Rectal smooth muscle tissue (tissue), 1 donor: ENCODE data around the gene ASF1A.

Experiments used
- H3K27ac ChIP-seq: one replicate; pipeline ENCODE4 v1.7.0; 2013; ENCODE audit warnings: low read depth, low read length, inconsistent platforms
- H3K27me3 ChIP-seq: one replicate; pipeline ENCODE4 v1.7.0; 2013; ENCODE audit warnings: low read length; ENCODE audit not compliant: control insufficient read depth, insufficient read depth
- H3K36me3 ChIP-seq: one replicate; pipeline ENCODE4 v1.7.0; 2013; ENCODE audit warnings: low read length; ENCODE audit not compliant: control insufficient read depth, insufficient read depth
- H3K4me1 ChIP-seq: one replicate; pipeline ENCODE4 v1.7.0; 2013; ENCODE audit warnings: low read length; ENCODE audit not compliant: control insufficient read depth, insufficient read depth
- H3K4me3 ChIP-seq: one replicate; pipeline ENCODE4 v1.7.0; 2013; ENCODE audit warnings: low read length
- H3K9ac ChIP-seq: one replicate; pipeline ENCODE4 v1.7.0; 2013; ENCODE audit warnings: low read length

Gene ASF1A

GRCh38 chr6:118869894-118870589, 23.9 kb upstream of the ASF1A start:
- no peaks in the 10 kb centered on the region for H3K27me3 ChIP-seq
- H3K36me3 ChIP-seq, result no peaks in the 10 kb centered on the region
- no peak overlapping the region for H3K4me3 ChIP-seq
- H3K4me1 ChIP-seq, result no peaks in the 10 kb centered on the region
- H3K9ac ChIP-seq, result no peak overlapping the region
- H3K27ac ChIP-seq, result no peak overlapping the region

GRCh38 chr6:118871331-118871730, 22.6 kb upstream of the ASF1A start:
- Histone ChIP-seq H3K36me3 (no peaks in the 10 kb centered on the region), H3K9ac (no peak overlapping the region), H3K27ac (no peak overlapping the region), H3K27me3 (no peaks in the 10 kb centered on the region), H3K4me1 (no peaks in the 10 kb centered on the region), H3K4me3 (no peak overlapping the region)

GRCh38 chr6:118872318-118872717, 21.6 kb upstream of the ASF1A start:
- Histone ChIP-seq H3K9ac (no peak overlapping the region), H3K4me1 (no peaks in the 10 kb centered on the region), H3K4me3 (no peak overlapping the region), H3K36me3 (no peaks in the 10 kb centered on the region), H3K27me3 (no peaks in the 10 kb centered on the region), H3K27ac (no peak overlapping the region)

- no peak overlapping the region for H3K4me3 ChIP-seq
- no peak overlapping the region for H3K27ac ChIP-seq
- H3K9ac ChIP-seq, result no peak overlapping the region
- no peaks in the 10 kb centered on the region for H3K27me3 ChIP-seq
- no peaks in the 10 kb centered on the region for H3K36me3 ChIP-seq
- no peaks in the 10 kb centered on the region for H3K4me1 ChIP-seq
Observed at GRCh38 chr6:118872726-118873125, 21.2 kb upstream of the ASF1A start.

GRCh38 chr6:118873239-118873638, 20.7 kb upstream of the ASF1A start:
- Histone ChIP-seq H3K27ac (no peak overlapping the region), H3K4me1 (no peaks in the 10 kb centered on the region), H3K4me3 (no peak overlapping the region), H3K36me3 (no peaks in the 10 kb centered on the region), H3K9ac (no peak overlapping the region), H3K27me3 (no peaks in the 10 kb centered on the region)

- Histone ChIP-seq H3K27me3 (no peaks in the 10 kb centered on the region), H3K36me3 (no peaks in the 10 kb centered on the region), H3K9ac (no peak overlapping the region), H3K4me3 (no peak overlapping the region), H3K4me1 (no peaks in the 10 kb centered on the region), H3K27ac (no peak overlapping the region)
Observed at GRCh38 chr6:118875672-118876071, 18.3 kb upstream of the ASF1A start.

GRCh38 chr6:118876198-118876597, 17.8 kb upstream of the ASF1A start:
- Histone ChIP-seq H3K36me3 (no peaks in the 10 kb centered on the region), H3K27ac (no peak overlapping the region), H3K9ac (no peak overlapping the region), H3K27me3 (no peaks in the 10 kb centered on the region), H3K4me3 (no peak overlapping the region), H3K4me1 (no peaks in the 10 kb centered on the region)

- no peak overlapping the region for H3K4me3 ChIP-seq
- no peaks in the 10 kb centered on the region for H3K27me3 ChIP-seq
- H3K9ac ChIP-seq, result no peak overlapping the region
- no peaks in the 10 kb centered on the region for H3K4me1 ChIP-seq
- H3K36me3 ChIP-seq, result no peaks in the 10 kb centered on the region
- H3K27ac ChIP-seq, result no peak overlapping the region
Observed at GRCh38 chr6:118876814-118877213, 17.1 kb upstream of the ASF1A start.

- Histone ChIP-seq H3K27ac (no peak overlapping the region), H3K4me1 (no peaks in the 10 kb centered on the region), H3K27me3 (no peaks in the 10 kb centered on the region), H3K4me3 (no peak overlapping the region), H3K9ac (no peak overlapping the region), H3K36me3 (no peaks in the 10 kb centered on the region)
Observed at GRCh38 chr6:118877806-118878205, 16.1 kb upstream of the ASF1A start.

- no peaks in the 10 kb centered on the region for H3K36me3 ChIP-seq
- no peak overlapping the region for H3K4me3 ChIP-seq
- no peak overlapping the region for H3K27ac ChIP-seq
- H3K9ac ChIP-seq, result no peak overlapping the region
- H3K4me1 ChIP-seq, result no peaks in the 10 kb centered on the region
- no peaks in the 10 kb centered on the region for H3K27me3 ChIP-seq
Observed at GRCh38 chr6:118881440-118882313, 12.3 kb upstream of the ASF1A start.

- no peaks in the 10 kb centered on the region for H3K36me3 ChIP-seq
- no peak overlapping the region for H3K27ac ChIP-seq
- no peaks in the 10 kb centered on the region for H3K27me3 ChIP-seq
- H3K4me1 ChIP-seq, result no peaks in the 10 kb centered on the region
- H3K4me3 ChIP-seq, result no peak overlapping the region
- no peak overlapping the region for H3K9ac ChIP-seq
Observed at GRCh38 chr6:118882314-118882905, 11.5 kb upstream of the ASF1A start.

- Histone ChIP-seq H3K4me1 (peaks cover 2% of the 10 kb centered on the region), H3K9ac (no peak overlapping the region), H3K4me3 (no peak overlapping the region), H3K27me3 (no peaks in the 10 kb centered on the region), H3K36me3 (no peaks in the 10 kb centered on the region), H3K27ac (no peak overlapping the region)
Observed at GRCh38 chr6:118886641-118887040, 7.3 kb upstream of the ASF1A start.
